IPS DF 4.7 (cell line): ENCODE results near the gene MEPE.
A peak's percentile ranks its signal among the peaks of the same experiment; 100 is the strongest.
"Not testable (repeated sequence)": the region's sequence is repeated elsewhere in the genome, so short reads cannot be mapped to it uniquely, and the experiment has no call there.

ENCODE experiments used
- DNase-seq: peaks from one replicate; pipeline ENCODE4 v3.0.0-alpha.2; 2013; ENCODE audit warnings: low spot score; ENCODE audit errors: extremely low read depth

The MEPE gene

GRCh38 chr4:87882321-87882720 lies 49.6 kb downstream of the MEPE start:
- DNase-seq: no peak

GRCh38 chr4:87882861-87883260 lies 50.1 kb downstream of the MEPE start:
- no peak for DNase-seq

GRCh38 chr4:87884976-87885549 lies 52.3 kb downstream of the MEPE start:
- DNase-seq: no peak

GRCh38 chr4:87886083-87886482 lies 53.3 kb downstream of the MEPE start:
- DNase-seq: no peak

- DNase-seq: not testable (repeated sequence)
Measured at GRCh38 chr4:87890753-87891152, 58.0 kb downstream of the MEPE start.

GRCh38 chr4:87895964-87896621 lies 63.3 kb downstream of the MEPE start:
- DNase-seq: peak; percentile 93
